Measurements from ENCODE around the gene AFF3.

The AFF3 gene

GRCh38 chr2:99618579-99619097, 523.8 kb downstream of the AFF3 start:
- no peak for TF ChIP-seq ZNF8 (CRISPR knock-in tag; IDR thresholded peaks at IDR 0.05)
- no peak for TF ChIP-seq SNAI2 (CRISPR knock-in tag; IDR thresholded peaks at IDR 0.05)
- no peak for TF ChIP-seq ZNF565 (CRISPR knock-in tag; conservative IDR thresholded peaks at IDR 0.05; ENCODE audit: low read depth)
- no peak for TF ChIP-seq PATZ1 (CRISPR knock-in tag; IDR thresholded peaks at IDR 0.05; ENCODE audit: borderline replicate concordance)
- no peak for TF ChIP-seq POU6F1 (CRISPR knock-in tag; IDR thresholded peaks at IDR 0.05; ENCODE audit: borderline replicate concordance, low read depth)
- TF ChIP-seq ZFP30 (CRISPR knock-in tag; IDR thresholded peaks at IDR 0.05): no peak
- no peak for TF ChIP-seq CREB5 (CRISPR knock-in tag; IDR thresholded peaks at IDR 0.05; ENCODE audit: low read depth)
- ATAC-seq: no peak

- peak; percentile 25; the same call in 2 of the 3 replicates for ATAC-seq
- TF ChIP-seq RARB (CRISPR knock-in tag; IDR thresholded peaks at IDR 0.05): no peak
- no peak for TF ChIP-seq GLIS3 (CRISPR knock-in tag; IDR thresholded peaks at IDR 0.05)
- no peak for TF ChIP-seq ZNF70 (CRISPR knock-in tag; IDR thresholded peaks at IDR 0.05)
- TF ChIP-seq TOX (CRISPR knock-in tag; IDR thresholded peaks at IDR 0.05; ENCODE audit: borderline replicate concordance): no peak
- no peak for TF ChIP-seq ZC3H10 (CRISPR knock-in tag; IDR thresholded peaks at IDR 0.05)
- TF ChIP-seq ESRRG (CRISPR knock-in tag; IDR thresholded peaks at IDR 0.05): no peak
- no peak for TF ChIP-seq ZFP3 (CRISPR knock-in tag; IDR thresholded peaks at IDR 0.05)
- no peak for TF ChIP-seq ISL1 (CRISPR knock-in tag; IDR thresholded peaks at IDR 0.05)
- TF ChIP-seq TSHZ2 (CRISPR knock-in tag; IDR thresholded peaks at IDR 0.05): no peak
- no peak for TF ChIP-seq CREB5 (CRISPR knock-in tag; IDR thresholded peaks at IDR 0.05; ENCODE audit: low read depth)
- TF ChIP-seq CSDC2 (CRISPR knock-in tag; IDR thresholded peaks at IDR 0.05): no peak
- TF ChIP-seq ZFP30 (CRISPR knock-in tag; IDR thresholded peaks at IDR 0.05): no peak
- TF ChIP-seq ARNTL (CRISPR knock-in tag; IDR thresholded peaks at IDR 0.05; ENCODE audit: borderline replicate concordance, low read depth): no peak
- no peak for TF ChIP-seq OSR1 (CRISPR knock-in tag; IDR thresholded peaks at IDR 0.05)
Measured at GRCh38 chr2:99617811-99618210, 524.6 kb downstream of the AFF3 start.

GRCh38 chr2:99615247-99615771, 527.1 kb downstream of the AFF3 start:
- ATAC-seq: peak; percentile 59
- TF ChIP-seq CSRNP3 (CRISPR knock-in tag; IDR thresholded peaks at IDR 0.05) (no peak), ZFP3 (CRISPR knock-in tag; IDR thresholded peaks at IDR 0.05) (no peak), TOX (CRISPR knock-in tag; IDR thresholded peaks at IDR 0.05; ENCODE audit: borderline replicate concordance) (no peak), ZNF8 (CRISPR knock-in tag; IDR thresholded peaks at IDR 0.05) (no peak), OSR1 (CRISPR knock-in tag; IDR thresholded peaks at IDR 0.05) (no peak), ZFP30 (CRISPR knock-in tag; IDR thresholded peaks at IDR 0.05) (no peak), ZC3H10 (CRISPR knock-in tag; IDR thresholded peaks at IDR 0.05) (no peak), TSHZ2 (CRISPR knock-in tag; IDR thresholded peaks at IDR 0.05) (no peak), ZNF70 (CRISPR knock-in tag; IDR thresholded peaks at IDR 0.05) (no peak), CREB5 (CRISPR knock-in tag; IDR thresholded peaks at IDR 0.05; ENCODE audit: low read depth) (no peak), ZNF565 (CRISPR knock-in tag; conservative IDR thresholded peaks at IDR 0.05; ENCODE audit: low read depth) (no peak), ESRRG (CRISPR knock-in tag; IDR thresholded peaks at IDR 0.05) (no peak), GLIS3 (CRISPR knock-in tag; IDR thresholded peaks at IDR 0.05) (no peak), RARB (CRISPR knock-in tag; IDR thresholded peaks at IDR 0.05) (no peak)

All from SK-N-SH treated with all-trans-retinoic acid at 6 μM for 48 hours (cell line).